CD4-positive, alpha-beta T cell (primary cell): ENCODE measurements around the gene CFAP300. TPM values are rescaled to one million over a fixed set of nuclear protein-coding genes. Genes with fewer than 3 reads are reported as not detected.

Source experiments
- ATAC-seq: fragments of 200-7000 bp; cut with Tn5 transposase; one replicate; pipeline ENCODE4 v1.10.0; 2022; ENCODE audit warnings: mild to moderate bottlenecking; ENCODE audit not compliant: poor library complexity
- CTCF ChIA-PET: fragments of 350-600 bp; sonication (Branson Sonifier 250); formaldehyde crosslinking; loops from one replicate; lab custom pipeline; 2021; ENCODE audit warnings: antibody characterized with exemption, inconsistent platforms; lab: Charles Lee
- POLR2A ChIA-PET: fragments of 350-600 bp; sonication (Branson Sonifier 250); formaldehyde crosslinking; loops from one replicate; lab custom pipeline; 2021; ENCODE audit warnings: antibody characterized with exemption, inconsistent platforms; lab: Charles Lee
- DNase-seq, 14 experiments: peaks; one replicate each; pipeline ENCODE4 v3.0.0-alpha.2; 2013 to 2020; ENCODE audit warnings: mixed read lengths in 2 of 14
- H3K27ac ChIP-seq, 2 donors: one replicate each; pipeline versions ENCODE4 v1.5.1 to v1.7.0; 2013; ENCODE audit warnings: low read length in 2 of 2, low read depth in 1 of 2, mild to moderate bottlenecking in 1 of 2
- H3K27me3 ChIP-seq, 2 experiments: 1 replicate in 1 of 2; 2 replicates in 1 of 2; pipeline versions ENCODE4 v1.6.1 to v1.7.0; 2013; ENCODE audit warnings: low read length in 2 of 2, control low read depth in 1 of 2, mild to moderate bottlenecking in 1 of 2, moderate library complexity in 1 of 2; ENCODE audit not compliant: insufficient read depth in 2 of 2, control insufficient read depth in 1 of 2
- H3K36me3 ChIP-seq: one replicate; pipeline ENCODE4 v1.6.1; 2013; ENCODE audit warnings: low read length, control low read depth; ENCODE audit not compliant: insufficient read depth
- H3K4me1 ChIP-seq: one replicate; pipeline ENCODE4 v1.6.1; 2013; ENCODE audit warnings: low read length, control low read depth; ENCODE audit not compliant: insufficient read depth
- H3K4me3 ChIP-seq: one replicate; pipeline ENCODE4 v1.5.1; 2013; ENCODE audit warnings: mild to moderate bottlenecking, low read length, moderate library complexity
- H3K9me3 ChIP-seq, 2 experiments: 1 replicate in 1 of 2; 2 replicates in 1 of 2; pipeline versions ENCODE4 v1.6.1 to v1.7.0; 2013; ENCODE audit warnings: low read length in 2 of 2, mild to moderate bottlenecking in 2 of 2, control low read depth in 1 of 2, moderate library complexity in 1 of 2; ENCODE audit not compliant: control insufficient read depth in 1 of 2, insufficient read depth in 1 of 2
- H3K27ac Mint-ChIP-seq: one replicate; pipeline ENCODE4 v1.8.0; 2020; ENCODE audit warnings: mixed read lengths
- H3K27me3 Mint-ChIP-seq: one replicate; pipeline ENCODE4 v1.8.0; 2021; ENCODE audit warnings: mixed read lengths
- H3K36me3 Mint-ChIP-seq: one replicate; pipeline ENCODE4 v1.8.0; 2021; ENCODE audit warnings: low read depth, mixed read lengths
- H3K4me1 Mint-ChIP-seq: one replicate; pipeline ENCODE4 v1.8.0; 2021; ENCODE audit warnings: low read depth, mixed read lengths
- H3K4me3 Mint-ChIP-seq: one replicate; pipeline ENCODE4 v1.8.0; 2020; ENCODE audit warnings: mild to moderate bottlenecking, mixed read lengths
- H3K9me3 Mint-ChIP-seq: one replicate; pipeline ENCODE4 v1.8.0; 2020; ENCODE audit warnings: mixed read lengths
- CTCF ChIP-seq: fragments of 200-600 bp; IDR thresholded peaks from one replicate; pipeline ENCODE4 v1.8.0; 2022; ENCODE audit warnings: antibody characterized with exemption, mild to moderate bottlenecking
- intact Hi-C, 2 experiments: fragments of 100-400 bp; cut with DNase I in 1 of 2; cut with micrococcal nuclease in 1 of 2; formaldehyde crosslinking; loops; one replicate each; pipeline versions ENCODE4 v1.15.1 to v1.9.0; 2023 to 2025; cut with DNase I, micrococcal nuclease
- total RNA-seq, 174 experiments: library from RNA in 2 of 174; stranded (reverse) in 2 of 174; gene quantifications; one replicate each; pipeline ENCODE4 v1.2.3 and lab custom pipeline; 2021 to 2026

CFAP300 gene
- total RNA-seq, 2 experiments from 2014 or later, result not detected

GRCh38 chr11:102017026-102017425, 30.2 kb upstream of the CFAP300 start:
- Mint-ChIP-seq H3K36me3 (no peaks in the 10 kb centered on the region), H3K27me3 (peaks cover 16% of the 10 kb centered on the region), H3K9me3 (no peaks in the 10 kb centered on the region), H3K27ac (no peak overlapping the region), H3K4me3 (no peak overlapping the region), H3K4me1 (no peaks in the 10 kb centered on the region)
- POLR2A ChIA-PET, result no interaction called here
- CTCF ChIA-PET, result interaction anchor here (0.6 to 1.0 kb wide), 2 partner anchors 9 to 31 kb away, joined by 3 read pairs; no protein-coding TSS in a partner anchor
- Histone ChIP-seq H3K27ac (no peak overlapping the region), H3K27me3 (peaks cover 0 to 4% of the 10 kb centered on the region in 2 experiments), H3K4me1 (no peaks in the 10 kb centered on the region), H3K36me3 (no peaks in the 10 kb centered on the region), H3K4me3 (no peak overlapping the region), H3K9me3 (no peaks in the 10 kb centered on the region)
- ATAC-seq (no peak), DNase-seq (no peak)
- TF ChIP-seq CTCF, result no peak
- intact Hi-C loops, result no loop called here

GRCh38 chr11:102026217-102026616, 21.0 kb upstream of the CFAP300 start:
- H3K9me3 ChIP-seq, result no peaks in the 10 kb centered on the region
- Mint-ChIP-seq H3K27ac (no peak overlapping the region), H3K4me1 (no peaks in the 10 kb centered on the region), H3K4me3 (no peak overlapping the region), H3K27me3 (peaks cover 29% of the 10 kb centered on the region), H3K9me3 (no peaks in the 10 kb centered on the region), H3K36me3 (no peaks in the 10 kb centered on the region)
- no peak overlapping the region for H3K27ac ChIP-seq
- H3K4me1 ChIP-seq, result no peaks in the 10 kb centered on the region
- DNase-seq (no peak), ATAC-seq (no peak)
- H3K27me3 ChIP-seq, result peaks cover 0 to 6% of the 10 kb centered on the region in 2 experiments
- POLR2A ChIA-PET, result interaction anchor here (0.9 kb wide), 1 partner anchor 31 kb away, joined by 4 read pairs; no protein-coding TSS in a partner anchor
- H3K4me3 ChIP-seq, result no peak overlapping the region
- TF ChIP-seq CTCF, result no peak
- no peaks in the 10 kb centered on the region for H3K36me3 ChIP-seq
- intact Hi-C loops, result no loop called here
- CTCF ChIA-PET, result no interaction called here

- no peaks in the 10 kb centered on the region for H3K4me1 ChIP-seq
- intact Hi-C loops, result no loop called here
- H3K9me3 ChIP-seq, result no peaks in the 10 kb centered on the region
- TF ChIP-seq CTCF, result no peak
- no peak for DNase-seq
- Mint-ChIP-seq H3K27ac (no peak overlapping the region), H3K9me3 (no peaks in the 10 kb centered on the region), H3K4me3 (no peak overlapping the region), H3K27me3 (peaks cover 29% of the 10 kb centered on the region), H3K36me3 (no peaks in the 10 kb centered on the region), H3K4me1 (no peaks in the 10 kb centered on the region)
- H3K27ac ChIP-seq, result no peak overlapping the region
- ChIA-PET CTCF (interaction anchor here (0.9 kb wide), 1 partner anchor 19 kb away, joined by 3 read pairs; no protein-coding TSS in a partner anchor), POLR2A (interaction anchor here (0.6 kb wide), 1 partner anchor 978 kb away, joined by 3 read pairs; no protein-coding TSS in a partner anchor)
- H3K4me3 ChIP-seq, result no peak overlapping the region
- peaks cover 0 to 6% of the 10 kb centered on the region in 2 experiments for H3K27me3 ChIP-seq
- ATAC-seq, result no peak
- no peaks in the 10 kb centered on the region for H3K36me3 ChIP-seq
Measured at GRCh38 chr11:102026959-102027358, 20.3 kb upstream of the CFAP300 start.
